GM19455 (cell line): ENCODE data around the gene AMBRA1.
"Not testable (repeated sequence)": the region's sequence is repeated elsewhere in the genome, so short reads cannot be mapped to it uniquely, and the experiment has no call there.

ENCODE experiments used
- ATAC-seq: cut with Tn5 transposase; IDR thresholded peaks from one replicate; pipeline ENCODE4 v1.9.1; 2021; ENCODE audit not compliant: unreplicated experiment

The AMBRA1 gene

DNA sequence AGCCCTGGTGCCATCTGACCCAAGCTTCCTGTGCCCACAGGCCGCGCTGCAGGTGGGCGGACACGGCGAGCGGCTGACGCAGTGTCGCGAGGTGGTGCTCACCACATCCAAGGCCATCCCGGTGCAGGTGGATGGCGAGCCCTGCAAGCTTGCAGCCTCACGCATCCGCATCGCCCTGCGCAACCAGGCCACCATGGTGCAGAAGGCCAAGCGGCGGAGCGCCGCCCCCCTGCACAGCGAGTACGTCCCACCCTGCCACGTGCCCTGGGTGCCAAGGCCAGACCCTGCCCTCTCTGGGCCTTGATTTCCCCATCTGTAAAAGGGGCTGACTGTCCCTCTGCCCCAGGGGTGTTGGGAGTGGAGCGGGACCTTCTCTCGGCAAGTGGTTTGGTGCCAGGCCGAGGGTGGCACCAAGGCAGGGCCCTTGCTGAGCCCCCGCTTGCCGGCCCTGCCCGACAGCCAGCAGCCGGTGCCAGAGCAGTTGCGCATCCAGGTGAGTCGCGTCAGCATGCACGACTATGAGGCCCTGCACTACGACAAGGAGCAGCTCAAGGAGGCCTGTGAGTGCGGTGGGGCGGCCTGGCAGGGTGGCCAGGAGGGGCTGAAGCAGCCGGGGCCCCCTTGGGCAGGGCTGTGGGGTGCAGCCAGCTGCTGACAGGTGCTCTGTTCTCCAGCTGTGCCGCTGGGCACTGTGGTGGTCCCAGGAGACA, 218.3 kb downstream of the AMBRA1 start:
- no peak for ATAC-seq

- no peak for ATAC-seq
Measured at GRCh38 chr11:46374815-46375214, 219.0 kb downstream of the AMBRA1 start.

DNA sequence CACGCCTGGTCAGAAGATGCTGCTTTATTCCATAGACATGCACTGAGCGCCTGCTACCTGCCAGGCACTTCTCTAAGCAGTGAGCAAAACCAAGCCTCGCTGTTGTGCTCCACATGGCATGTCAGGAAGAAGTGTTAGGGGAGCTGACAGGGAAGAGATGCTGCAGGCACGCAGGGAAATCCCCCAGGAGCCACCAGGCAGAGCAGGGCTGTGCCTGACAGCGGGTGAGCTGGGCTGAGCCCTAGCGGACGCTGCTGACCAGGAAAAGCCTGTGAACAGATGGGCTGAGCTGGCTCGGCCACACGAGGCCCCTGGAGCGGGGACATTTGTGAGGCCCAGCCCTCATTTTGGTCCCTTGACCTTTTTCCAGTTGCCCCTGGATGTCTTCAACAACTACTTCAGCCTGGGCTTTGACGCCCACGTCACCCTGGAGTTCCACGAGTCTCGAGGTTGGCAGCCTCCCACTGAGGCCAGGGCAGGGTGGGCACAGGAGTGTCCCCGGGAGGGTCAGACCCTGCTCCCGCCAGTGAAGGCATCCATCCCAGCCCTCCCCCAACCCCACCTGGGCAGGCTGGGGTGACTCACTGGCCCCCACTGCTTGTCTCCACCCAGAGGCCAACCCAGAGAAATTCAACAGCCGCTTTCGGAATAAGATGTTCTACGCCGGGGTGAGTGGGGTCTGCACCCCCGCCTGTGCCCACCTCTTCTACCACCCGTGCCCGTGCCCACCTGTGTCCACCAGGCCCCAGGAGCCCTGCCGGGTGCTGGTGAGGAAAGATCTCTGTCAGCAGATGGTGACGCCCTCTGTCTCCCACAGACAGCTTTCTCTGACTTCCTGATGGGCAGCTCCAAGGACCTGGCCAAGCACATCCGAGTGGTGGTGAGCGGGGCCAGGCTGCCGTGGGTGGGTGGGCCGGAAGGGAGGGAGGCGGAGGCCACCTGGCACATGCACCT, 219.8 kb downstream of the AMBRA1 start:
- no peak for ATAC-seq

DNA sequence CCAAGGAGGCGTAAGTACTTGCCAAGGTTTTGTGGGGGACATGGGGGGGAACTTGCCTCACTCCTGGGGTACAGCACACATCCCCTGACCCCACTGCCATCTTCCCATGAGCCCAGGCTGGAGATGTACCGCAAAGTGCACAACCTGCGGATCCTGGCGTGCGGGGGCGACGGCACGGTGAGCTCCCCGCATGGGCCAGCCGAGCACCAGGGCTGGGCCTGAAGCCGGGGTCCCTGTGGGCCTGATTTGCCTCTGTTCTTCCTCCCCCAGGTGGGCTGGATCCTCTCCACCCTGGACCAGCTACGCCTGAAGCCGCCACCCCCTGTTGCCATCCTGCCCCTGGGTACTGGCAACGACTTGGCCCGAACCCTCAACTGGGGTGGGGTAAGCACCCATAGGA, 221.3 kb downstream of the AMBRA1 start:
- not testable (repeated sequence) for ATAC-seq

DNA sequence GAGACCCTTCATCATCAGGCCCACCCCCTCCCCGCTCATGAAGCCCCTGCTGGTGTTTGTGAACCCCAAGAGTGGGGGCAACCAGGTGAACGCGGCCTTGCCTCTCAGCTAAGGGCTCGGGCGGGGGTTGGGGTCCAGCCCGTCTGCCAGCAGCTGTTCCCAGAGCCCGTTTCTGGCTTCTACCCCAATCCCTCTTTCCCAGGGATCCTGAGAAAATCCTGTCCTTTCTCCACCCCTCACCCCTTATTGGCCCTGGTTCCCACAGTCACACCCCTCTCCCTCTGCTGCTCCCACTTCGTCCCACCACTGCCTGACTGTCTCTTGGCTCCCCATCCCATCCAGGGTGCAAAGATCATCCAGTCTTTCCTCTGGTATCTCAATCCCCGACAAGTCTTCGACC, 221.7 kb downstream of the AMBRA1 start:
- no peak for ATAC-seq

DNA sequence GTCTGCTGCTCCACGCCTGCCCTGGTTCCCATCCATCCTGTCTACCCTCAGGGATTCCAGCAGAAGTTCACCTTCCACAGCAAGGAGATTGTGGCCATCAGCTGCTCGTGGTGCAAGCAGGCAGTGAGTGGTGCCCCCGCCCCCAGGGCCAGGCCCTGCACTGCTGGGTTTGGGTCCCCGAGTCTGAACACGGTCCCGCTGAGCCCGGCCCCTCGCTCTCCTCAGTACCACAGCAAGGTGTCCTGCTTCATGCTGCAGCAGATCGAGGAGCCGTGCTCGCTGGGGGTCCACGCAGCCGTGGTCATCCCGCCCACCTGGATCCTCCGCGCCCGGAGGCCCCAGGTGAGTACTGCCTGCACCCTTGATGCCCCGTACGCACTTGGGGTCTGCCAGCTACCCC, 222.6 kb downstream of the AMBRA1 start:
- not testable (repeated sequence) for ATAC-seq

DNA sequence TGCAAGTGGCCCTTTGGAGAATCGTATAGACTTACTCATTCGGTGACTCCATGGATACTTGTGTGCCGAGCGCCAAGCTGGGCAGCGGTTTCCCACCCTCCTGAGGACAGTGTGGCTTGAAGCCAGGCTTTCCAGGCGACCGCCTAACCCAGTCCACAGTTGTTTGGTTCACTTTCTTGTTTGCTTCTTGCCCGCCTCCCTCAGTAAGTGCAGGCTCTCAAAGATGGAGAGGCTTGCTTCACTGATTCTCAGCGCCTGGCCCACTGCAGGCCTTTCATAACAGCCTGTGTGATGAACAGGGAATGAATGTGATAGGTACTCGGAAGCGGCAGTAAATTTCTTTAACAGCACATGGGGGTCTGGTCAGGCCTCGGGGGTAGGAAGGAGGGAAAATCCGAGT, 223.6 kb downstream of the AMBRA1 start:
- ATAC-seq = no peak

GRCh38 chr11:46369458-46370152, 224.2 kb downstream of the AMBRA1 start:
- ATAC-seq = no peak

DNA sequence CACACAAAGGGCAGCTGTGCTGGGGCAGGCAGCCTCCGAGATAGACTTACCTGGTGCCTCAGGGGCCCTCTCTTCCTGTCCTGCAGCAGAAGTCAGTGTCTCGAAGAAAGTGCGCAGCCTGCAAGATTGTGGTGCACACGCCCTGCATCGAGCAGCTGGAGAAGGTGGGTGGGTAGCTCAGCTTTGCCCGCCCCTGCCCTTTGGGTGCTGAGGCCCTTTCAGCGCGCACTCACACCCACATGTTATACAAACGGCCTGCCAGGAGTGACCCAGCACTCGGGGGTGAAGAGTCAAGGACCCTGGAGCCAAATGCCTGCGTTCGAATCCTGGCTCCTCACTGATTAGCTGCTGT, 225.9 kb downstream of the AMBRA1 start:
- no peak for ATAC-seq

DNA sequence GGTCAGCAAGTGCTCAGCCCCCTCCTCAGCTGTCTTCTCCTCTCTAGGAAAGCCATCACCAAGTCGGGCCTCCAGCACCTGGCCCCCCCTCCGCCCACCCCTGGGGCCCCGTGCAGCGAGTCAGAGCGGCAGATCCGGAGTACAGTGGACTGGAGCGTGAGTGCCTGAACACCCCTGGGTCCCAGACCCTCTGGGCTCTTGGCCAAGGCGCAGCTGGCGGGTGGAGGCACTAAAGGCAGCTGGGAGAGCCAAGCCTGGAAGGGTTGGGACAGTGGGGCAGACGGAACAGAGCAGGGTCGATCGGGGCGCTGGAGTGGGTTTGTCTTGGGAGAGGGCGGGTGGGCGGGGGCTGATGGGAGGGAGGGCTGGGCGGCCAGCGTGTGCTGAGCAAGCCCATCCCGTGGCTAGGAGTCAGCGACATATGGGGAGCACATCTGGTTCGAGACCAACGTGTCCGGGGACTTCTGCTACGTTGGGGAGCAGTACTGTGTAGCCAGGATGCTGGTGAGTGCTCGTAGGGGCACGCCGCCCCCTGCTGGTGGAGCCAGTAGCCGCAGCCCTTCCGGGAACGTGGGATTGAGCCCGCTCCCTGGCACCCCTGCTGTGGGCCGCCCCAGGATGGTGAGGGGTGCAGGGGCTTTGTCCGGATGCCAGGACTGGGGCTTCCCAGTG, 226.4 kb downstream of the AMBRA1 start:
- no peak for ATAC-seq

DNA sequence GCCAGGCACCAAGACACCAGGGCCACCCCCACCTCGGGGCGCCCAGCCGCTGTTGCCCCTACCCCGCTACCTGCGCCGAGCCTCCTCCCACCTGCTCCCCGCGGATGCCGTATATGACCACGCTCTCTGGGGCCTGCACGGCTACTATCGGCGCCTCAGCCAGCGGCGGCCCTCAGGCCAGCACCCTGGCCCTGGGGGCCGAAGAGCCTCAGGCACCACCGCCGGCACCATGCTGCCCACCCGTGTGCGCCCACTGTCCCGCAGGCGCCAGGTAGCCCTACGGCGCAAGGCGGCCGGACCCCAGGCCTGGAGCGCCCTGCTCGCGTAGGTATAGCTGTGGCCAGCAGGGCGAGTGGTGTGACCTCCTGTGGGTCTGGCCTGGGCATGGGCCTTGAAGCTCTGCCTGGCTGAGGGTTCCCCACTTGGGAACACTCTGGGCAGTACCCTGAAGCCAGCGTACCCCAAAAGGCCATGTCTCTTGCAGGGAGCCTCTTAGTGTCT, 227.1 kb downstream of the AMBRA1 start:
- no peak for ATAC-seq

DNA sequence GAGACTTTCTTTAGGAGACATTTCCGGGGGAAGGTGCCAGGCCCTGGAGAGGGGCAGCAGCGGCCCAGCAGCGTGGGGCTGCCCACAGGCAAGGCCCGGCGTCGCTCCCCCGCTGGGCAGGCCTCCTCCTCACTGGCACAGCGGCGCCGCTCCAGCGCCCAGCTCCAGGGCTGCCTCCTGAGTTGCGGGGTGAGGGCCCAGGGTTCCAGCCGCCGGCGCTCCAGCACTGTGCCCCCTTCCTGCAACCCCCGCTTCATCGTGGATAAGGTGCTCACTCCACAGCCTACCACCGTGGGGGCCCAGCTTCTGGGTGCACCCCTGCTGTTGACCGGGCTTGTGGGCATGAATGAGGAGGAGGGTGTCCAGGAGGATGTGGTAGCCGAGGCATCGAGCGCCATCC, 227.6 kb downstream of the AMBRA1 start:
- no peak for ATAC-seq

- no peak for ATAC-seq
Measured at GRCh38 chr11:46364791-46365190, 229.0 kb downstream of the AMBRA1 start.

DNA sequence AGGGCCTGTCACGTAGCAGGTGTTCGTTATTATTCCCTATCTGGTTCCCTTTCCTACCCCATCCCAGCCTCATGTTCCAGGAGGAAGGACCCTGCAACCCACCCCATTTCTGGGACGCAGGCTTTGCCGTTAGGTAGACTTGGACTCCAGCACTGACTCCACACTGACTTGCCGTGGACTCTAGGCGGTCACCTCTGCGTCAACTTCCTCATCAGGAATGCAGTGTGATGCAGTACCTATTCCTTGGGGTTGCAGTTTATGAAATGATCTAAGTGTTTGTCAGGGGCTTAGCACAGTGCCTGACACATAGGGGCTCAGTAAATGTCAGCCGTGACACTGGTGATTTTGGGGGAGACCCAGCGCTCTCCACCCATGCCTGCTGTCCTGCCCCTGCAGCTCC, 229.8 kb downstream of the AMBRA1 start:
- no peak for ATAC-seq

- no peak for ATAC-seq
Measured at GRCh38 chr11:46363455-46364005, 230.3 kb downstream of the AMBRA1 start.

DNA sequence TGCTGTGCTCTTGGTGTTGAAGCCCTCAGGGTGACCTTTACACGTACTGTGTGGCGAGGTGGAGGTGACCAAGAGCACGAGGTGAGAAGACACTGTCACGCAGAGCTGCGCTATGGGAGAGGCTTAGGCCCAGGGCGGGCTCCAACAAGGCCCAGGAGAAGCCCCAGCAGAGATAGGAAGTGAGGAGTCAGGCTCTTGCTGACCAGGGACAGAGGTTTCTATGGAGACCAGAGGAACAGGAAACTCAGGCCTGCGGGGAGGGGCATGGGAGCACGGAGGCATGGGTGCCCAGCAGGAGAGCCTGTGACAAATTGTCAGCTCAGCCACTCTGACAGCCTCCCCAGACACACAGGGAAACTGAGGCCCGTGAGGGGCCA, 230.8 kb downstream of the AMBRA1 start:
- no peak for ATAC-seq

DNA sequence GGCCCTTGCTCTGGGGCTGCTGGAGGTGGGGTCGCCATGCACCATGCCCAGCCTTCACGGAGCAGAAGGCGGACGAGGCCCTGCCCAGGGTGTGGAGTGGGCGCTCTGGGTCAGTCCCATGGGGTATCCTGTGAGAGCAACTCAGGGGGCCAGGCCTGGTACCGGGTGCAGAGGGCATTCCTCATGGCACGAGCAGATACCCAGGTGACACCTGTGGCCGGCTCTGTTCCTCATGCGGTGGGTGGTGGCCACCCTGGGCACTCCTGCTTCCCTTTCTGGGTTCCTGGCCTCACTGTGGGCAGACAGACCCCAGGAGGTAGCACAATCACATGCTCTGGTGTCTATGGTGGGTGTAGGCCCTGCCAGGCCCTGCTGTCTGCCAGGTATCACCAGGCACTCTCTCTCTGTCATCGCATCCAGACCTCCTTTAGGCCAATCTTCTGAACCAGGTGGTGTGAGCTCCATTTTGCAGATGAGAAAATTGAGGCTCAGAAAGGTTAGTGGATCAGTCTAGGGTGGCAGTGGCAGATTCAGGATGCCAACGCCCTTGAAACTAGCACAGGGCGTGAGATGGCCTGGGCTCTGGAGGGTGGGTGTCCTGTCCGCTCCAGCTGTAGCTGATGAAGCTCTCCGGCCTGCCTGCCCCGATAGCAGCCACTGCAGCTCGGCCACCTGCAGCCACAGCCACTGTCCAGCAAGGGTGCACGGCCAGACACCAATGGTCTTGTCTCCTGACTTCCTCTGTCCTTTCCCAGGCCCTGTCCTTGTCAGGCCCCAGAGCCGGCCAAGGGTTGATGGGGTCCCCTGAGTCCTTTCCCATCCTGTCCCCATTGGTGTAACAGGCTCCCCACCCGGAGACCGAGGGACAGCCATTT, 231.4 kb downstream of the AMBRA1 start:
- no peak for ATAC-seq

- peak; percentile 84 for ATAC-seq
Measured at GRCh38 chr11:46361283-46362155, 232.3 kb downstream of the AMBRA1 start.

- ATAC-seq = no peak
Measured at GRCh38 chr11:46360878-46361277, 232.9 kb downstream of the AMBRA1 start.
